Panc1 (cell line): ENCODE data around the gene PHLPP1. TPM values are rescaled to one million over a fixed set of nuclear protein-coding genes. Genes with fewer than 3 reads are reported as not detected.

Source experiments
- ATAC-seq: fragments of 200-7000 bp; cut with Tn5 transposase; 2 replicates; pipeline ENCODE4 v1.9.1; 2020; ENCODE audit warnings: mild to moderate bottlenecking, moderate library complexity
- BruUV-seq: library from RNA; stranded (reverse); fragments of 400-500 nt; replicated peaks from 2 replicates; lab custom pipeline; 2021; lab: Mats Ljungman, UMichigan
- CTCF ChIA-PET: fragments of 300-600 bp; sonication (Branson Sonifier 250); formaldehyde crosslinking; loops from one replicate; lab custom pipeline; 2022; ENCODE audit warnings: antibody characterized with exemption; lab: Charles Lee
- POLR2A ChIA-PET: fragments of 300-600 bp; sonication (Branson Sonifier 250); formaldehyde crosslinking; loops from one replicate; lab custom pipeline; 2022; ENCODE audit warnings: antibody characterized with exemption; lab: Charles Lee
- DNase-seq: peaks from one replicate; pipeline ENCODE4 v3.0.0-alpha.2; 2010; ENCODE audit warnings: low read depth, low spot score
- H3K27ac ChIP-seq: 2 replicates; pipeline ENCODE4 v1.5.1; 2011; ENCODE audit warnings: mild to moderate bottlenecking, low read length, inconsistent platforms
- H3K27me3 ChIP-seq: fragments of 200-500 bp; sonication (Bioruptor generic); 2 replicates; pipeline ENCODE4 v1.6.0; 2014; ENCODE audit warnings: low read length, inconsistent platforms; ENCODE audit not compliant: control insufficient read depth, insufficient read depth
- H3K36me3 ChIP-seq: fragments of 200-500 bp; sonication (Bioruptor generic); 2 replicates; pipeline ENCODE4 v1.5.1; 2014; ENCODE audit warnings: inconsistent platforms, mild to moderate bottlenecking, low read length, moderate library complexity; ENCODE audit not compliant: control insufficient read depth, insufficient read depth
- H3K4me1 ChIP-seq: 2 replicates; pipeline ENCODE4 v1.5.1; 2011; ENCODE audit warnings: inconsistent platforms, mild to moderate bottlenecking, low read length, moderate library complexity; ENCODE audit not compliant: control insufficient read depth, insufficient read depth
- H3K4me3 ChIP-seq, 2 experiments: 2 replicates each; pipeline ENCODE4 v1.5.1; 2011 to 2012; ENCODE audit warnings: low read depth in 2 of 2, low read length in 2 of 2, mild to moderate bottlenecking in 2 of 2, inconsistent platforms in 1 of 2, moderate library complexity in 1 of 2
- H3K9me3 ChIP-seq: fragments of 200-500 bp; sonication (Bioruptor generic); 2 replicates; pipeline ENCODE4 v1.5.1; 2014; ENCODE audit warnings: low read depth, mild to moderate bottlenecking, inconsistent platforms, low read length, moderate library complexity; ENCODE audit not compliant: control insufficient read depth, insufficient read depth
- CTCF ChIP-seq: fragments of 450-650 bp; IDR thresholded peaks from 2 replicates; pipeline ENCODE4 v1.5.1; 2017; ENCODE audit warnings: mild to moderate bottlenecking
- POLR2AphosphoS5 ChIP-seq: IDR thresholded peaks from 2 replicates; pipeline ENCODE4 v1.6.1; 2012; ENCODE audit warnings: mild to moderate bottlenecking, low read depth, low read length, moderate library complexity
- REST ChIP-seq, 2 experiments: IDR thresholded peaks; 2 replicates each; pipeline ENCODE4 v1.6.1; 2011 to 2012; ENCODE audit warnings: low read depth in 2 of 2, control low read depth in 1 of 2, low read length in 1 of 2, mild to moderate bottlenecking in 1 of 2, moderate library complexity in 1 of 2; ENCODE audit not compliant: insufficient read depth in 1 of 2
- SIN3A ChIP-seq: IDR thresholded peaks from 2 replicates; pipeline ENCODE4 v1.6.1; 2012; ENCODE audit warnings: low read depth, mild to moderate bottlenecking, low read length, moderate library complexity, borderline replicate concordance; ENCODE audit not compliant: insufficient read depth
- TCF7L2 ChIP-seq: IDR thresholded peaks from 2 replicates; pipeline ENCODE4 v1.6.1; 2011; ENCODE audit warnings: mild to moderate bottlenecking, low read depth, low read length, inconsistent platforms
- in situ Hi-C: cut with HindIII; loops from 2 replicates; pipeline ENCODE4 v1.10.0; 2016; ENCODE audit warnings: low sequenced_read_pairs, low pct_unique_long_range_greater_than_20kb
- intact Hi-C: fragments of 100-400 bp; cut with micrococcal nuclease; formaldehyde crosslinking; loops from one replicate; pipeline ENCODE4 v1.10.0; 2022; ENCODE audit not compliant: unreplicated experiment
- total RNA-seq: library from RNA; stranded (reverse); gene quantifications from one replicate; pipeline ENCODE4 v1.2.1, GENCODE V29; 2021; ENCODE audit not compliant: unreplicated experiment

Gene PHLPP1
- total RNA-seq, 1 experiment from 2014 or later: 6.3 TPM

GRCh38 chr18:62720048-62720447 is 4.7 kb downstream of the PHLPP1 start:
- intact Hi-C loops (no loop called here), in situ Hi-C loops (no loop called here)
- H3K27ac ChIP-seq: no peak overlapping the region
- H3K4me3 ChIP-seq: no peak overlapping the region
- CTCF ChIA-PET: no interaction called here
- POLR2A ChIA-PET: interaction anchor here (0.6 kb wide), 1 partner anchor 9 kb away, joined by 8 read pairs; no protein-coding TSS in a partner anchor
- no TSS peak for BruUV-seq
- no peak for TF ChIP-seq POLR2AphosphoS5
- TF ChIP-seq REST (IDR thresholded peaks at IDR 0.05; ENCODE audit: insufficient read depth in 1 of 2, low read depth in 2 of 2, low read length in 1 of 2): no peak
- TF ChIP-seq TCF7L2: no peak
- TF ChIP-seq SIN3A: no peak
- no peak for TF ChIP-seq CTCF
- H3K36me3 ChIP-seq: no peaks in the 10 kb centered on the region
- H3K4me1 ChIP-seq: peaks cover 6% of the 10 kb centered on the region; the same call in 1 of the 2 replicates
- H3K27me3 ChIP-seq: no peaks in the 10 kb centered on the region
- no peak for DNase-seq
- no peak for ATAC-seq
- H3K9me3 ChIP-seq: no peaks in the 10 kb centered on the region

DNA sequence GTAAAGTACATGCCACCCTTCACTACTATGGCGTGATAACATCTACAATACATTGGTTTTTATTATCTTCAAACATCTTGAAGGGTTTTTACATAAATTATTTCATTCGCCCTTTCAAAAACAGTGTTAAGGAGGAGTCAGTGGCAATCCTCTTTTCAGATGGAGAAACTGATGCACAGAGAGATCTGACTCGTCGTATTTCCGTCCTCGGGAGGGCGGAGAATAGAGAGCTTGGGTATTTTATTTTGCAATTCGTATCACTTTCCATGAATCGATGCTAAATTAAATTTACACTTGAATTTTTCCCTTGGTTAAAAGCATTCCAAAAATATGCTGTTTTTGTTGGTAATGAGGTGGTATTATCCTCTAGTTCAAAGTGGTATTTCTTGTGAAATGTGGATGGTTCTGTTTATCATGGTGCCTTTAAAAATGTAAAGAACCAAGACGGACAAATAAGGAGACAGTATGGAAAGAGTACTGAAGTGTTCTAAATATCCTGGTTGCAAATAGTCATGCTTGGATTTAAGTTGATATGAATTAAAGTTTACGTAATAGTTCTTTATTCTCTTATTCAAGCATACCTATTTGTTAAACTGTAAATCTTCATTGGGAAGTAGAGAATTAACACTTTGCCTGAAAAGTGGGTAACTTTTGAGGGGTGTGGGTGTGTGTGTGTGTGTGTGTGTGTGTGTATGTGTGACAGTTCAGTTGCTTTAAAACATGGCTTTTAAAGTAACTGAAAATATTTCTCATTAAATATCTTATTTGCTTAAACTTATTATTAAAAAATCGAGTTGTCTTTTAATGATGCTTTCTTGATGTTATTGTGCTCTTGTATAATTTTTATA is 5.6 kb downstream of the PHLPP1 start:
- H3K4me1 ChIP-seq: peaks cover 6% of the 10 kb centered on the region; the same call in 1 of the 2 replicates
- POLR2A ChIA-PET: no interaction called here
- DNase-seq (no peak), ATAC-seq (no peak)
- H3K27me3 ChIP-seq: no peaks in the 10 kb centered on the region
- TF ChIP-seq REST (IDR thresholded peaks at IDR 0.05; ENCODE audit: insufficient read depth in 1 of 2, low read depth in 2 of 2, low read length in 1 of 2): no peak
- no peak overlapping the region for H3K4me3 ChIP-seq
- H3K9me3 ChIP-seq: no peaks in the 10 kb centered on the region
- in situ Hi-C loops (no loop called here), intact Hi-C loops (no loop called here)
- H3K36me3 ChIP-seq: no peaks in the 10 kb centered on the region
- H3K27ac ChIP-seq: no peak overlapping the region
- CTCF ChIA-PET: no interaction called here
- no TSS peak for BruUV-seq
